HG03354 (cell line): Measurements from ENCODE around the gene CDC37L1.
A peak's percentile ranks its signal among the peaks of the same experiment; 100 is the strongest.

Experiments
- ATAC-seq: cut with Tn5 transposase; IDR thresholded peaks from one replicate; pipeline ENCODE4 v1.9.1; 2021; ENCODE audit warnings: mild to moderate bottlenecking; ENCODE audit not compliant: unreplicated experiment, poor library complexity, severe bottlenecking

Gene CDC37L1

GRCh38 chr9:4667681-4668080 lies 11.7 kb upstream of the CDC37L1 start:
- no peak for ATAC-seq

GRCh38 chr9:4668604-4669003 lies 10.8 kb upstream of the CDC37L1 start:
- no peak for ATAC-seq

DNA sequence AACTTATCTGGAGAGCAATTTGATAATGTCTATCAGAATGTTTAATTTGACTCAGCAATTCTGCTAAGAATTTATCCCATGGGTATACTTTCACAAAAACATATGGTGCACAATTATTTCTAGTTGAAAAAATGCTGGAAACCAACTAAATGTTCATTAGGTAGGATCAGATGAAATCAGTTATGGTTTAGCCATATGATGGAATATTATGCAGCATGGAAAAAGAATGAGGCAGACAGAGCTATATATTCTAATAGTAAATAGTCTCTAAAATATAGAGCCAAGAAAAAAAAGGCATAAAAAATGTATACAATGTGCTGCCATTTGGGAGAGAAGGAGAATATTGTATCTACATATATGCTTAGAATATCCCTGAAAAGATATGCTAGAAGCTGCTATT lies 9.5 kb upstream of the CDC37L1 start:
- no peak for ATAC-seq

DNA sequence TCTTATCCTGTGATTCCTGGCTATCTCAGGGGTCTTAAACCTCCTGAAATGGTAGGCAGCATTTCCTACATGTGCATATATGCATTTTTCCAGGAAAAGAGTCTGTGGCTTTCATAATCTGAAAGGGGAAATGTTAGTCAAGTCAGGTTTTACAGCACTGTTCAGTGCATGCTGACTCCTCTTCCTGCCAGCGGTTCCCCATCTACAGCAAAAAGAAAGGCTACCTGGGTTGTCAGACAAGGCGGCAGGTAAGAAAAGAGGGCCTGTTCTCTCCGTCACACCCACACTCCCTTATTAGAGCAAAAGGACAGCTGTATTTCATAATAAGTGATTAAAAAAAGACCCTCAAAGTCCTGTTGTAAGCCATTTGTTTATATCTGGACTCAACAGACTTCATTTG lies 8.8 kb upstream of the CDC37L1 start:
- ATAC-seq, result no peak

GRCh38 chr9:4671737-4672136 lies 7.6 kb upstream of the CDC37L1 start:
- no peak for ATAC-seq

GRCh38 chr9:4674783-4675182 lies 4.6 kb upstream of the CDC37L1 start:
- no peak for ATAC-seq

- ATAC-seq, result no peak
Observed at GRCh38 chr9:4677392-4677791, 2.0 kb upstream of the CDC37L1 start.

DNA sequence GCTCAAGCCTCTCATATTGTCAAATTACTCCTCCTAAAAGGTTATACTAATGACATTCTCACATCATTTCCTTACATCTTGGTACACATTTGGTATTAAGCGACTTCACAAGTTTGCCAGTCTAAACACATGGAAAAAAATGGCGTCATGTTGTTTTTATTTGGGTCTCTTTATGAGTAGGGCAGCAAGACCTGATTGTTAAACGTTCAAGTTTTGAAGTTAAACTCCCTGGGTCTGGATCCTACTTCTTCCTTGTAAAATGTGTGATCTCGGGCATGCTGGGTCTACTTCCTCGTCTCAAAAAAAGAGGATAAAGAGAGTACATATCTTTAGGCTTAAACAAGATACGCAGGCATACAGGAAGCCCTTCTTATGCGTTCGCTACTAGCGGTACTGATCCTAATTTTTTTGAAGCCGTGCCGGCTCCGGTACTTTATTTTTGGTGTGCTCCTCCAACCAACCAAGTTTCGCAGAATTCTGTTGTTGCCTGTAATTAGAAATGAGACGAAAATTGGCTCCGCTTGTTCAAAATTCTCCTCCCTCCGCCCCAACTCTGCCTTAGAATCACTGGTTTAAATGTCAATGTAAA lies 596 bp upstream of the CDC37L1 start:
- ATAC-seq, result peak; percentile 19

DNA sequence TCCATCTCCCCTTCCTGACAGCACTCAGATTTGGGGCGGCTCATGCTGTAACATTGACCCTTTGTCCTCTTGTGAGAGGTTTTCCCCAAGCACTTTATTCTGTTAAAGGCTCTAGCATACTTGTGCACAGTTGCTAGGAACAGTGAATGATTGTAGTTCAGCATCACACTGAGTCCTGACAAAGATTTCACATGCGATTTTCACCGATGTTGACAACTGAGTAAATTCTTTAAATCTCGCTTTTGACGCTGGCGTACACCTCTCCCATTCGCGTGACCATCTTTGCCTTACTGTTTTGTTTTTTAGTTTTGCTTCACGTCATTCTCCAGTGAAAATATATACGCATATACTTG lies 780 bp downstream of the CDC37L1 start:
- no peak for ATAC-seq

DNA sequence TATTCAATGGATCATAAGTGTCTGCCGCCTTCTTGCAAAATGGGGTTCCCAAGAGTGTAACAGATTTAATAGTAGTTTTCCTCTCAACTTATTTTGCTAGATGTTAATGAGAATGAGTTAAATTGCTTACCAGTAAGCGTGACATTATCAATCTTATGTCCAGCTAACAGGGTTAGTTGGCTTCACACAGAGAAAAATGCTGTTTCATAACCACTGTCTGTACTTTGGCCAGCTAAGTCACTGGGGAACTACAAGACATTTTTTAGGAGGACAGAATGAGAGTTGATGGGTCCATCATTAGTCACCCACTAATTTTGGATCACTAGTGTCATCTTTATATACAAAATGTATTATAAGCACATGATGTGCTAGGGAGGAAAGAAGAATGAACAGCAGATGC lies 1.4 kb downstream of the CDC37L1 start:
- ATAC-seq, result no peak

- ATAC-seq, result no peak
Observed at GRCh38 chr9:4684820-4685219, 5.5 kb downstream of the CDC37L1 start.

DNA sequence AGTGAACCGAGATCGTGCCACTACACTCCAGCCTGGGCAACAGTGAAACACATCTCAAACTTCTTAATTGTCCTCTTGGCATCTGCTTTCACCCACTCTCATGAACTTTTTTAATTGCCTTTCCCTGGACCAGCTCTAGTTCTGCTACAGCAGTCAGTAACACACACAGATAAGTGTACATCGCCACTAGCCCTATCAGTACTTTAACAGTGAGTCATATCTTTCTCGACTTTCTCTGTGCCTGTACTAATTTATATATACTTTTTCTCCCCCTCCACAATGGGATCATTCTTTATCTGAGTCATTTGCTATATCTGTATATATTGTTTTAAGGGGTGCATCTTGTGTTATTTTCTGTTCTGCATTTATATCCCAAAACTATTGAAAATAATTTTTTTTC lies 6.7 kb downstream of the CDC37L1 start:
- ATAC-seq, result no peak

DNA sequence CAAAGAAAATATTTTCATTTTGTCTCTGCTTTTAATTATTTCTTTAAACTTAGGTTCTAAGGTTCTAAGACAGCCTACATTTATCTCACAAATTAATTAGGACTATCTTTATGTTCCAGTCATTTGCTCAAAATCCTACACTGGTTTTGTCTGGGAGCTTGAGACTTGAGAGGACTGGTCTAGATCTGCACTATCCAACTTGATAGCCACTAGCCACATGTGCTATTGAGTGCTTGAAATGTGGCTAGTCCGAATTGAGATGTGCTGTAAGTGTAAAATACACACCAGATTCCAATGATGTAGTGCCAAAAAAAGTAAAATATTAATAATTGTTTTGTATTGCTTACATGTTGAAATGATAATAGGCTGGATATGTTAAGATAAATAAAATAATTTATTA lies 7.2 kb downstream of the CDC37L1 start:
- ATAC-seq, result no peak

GRCh38 chr9:4689021-4689420 lies 9.7 kb downstream of the CDC37L1 start:
- no peak for ATAC-seq

- ATAC-seq, result peak; percentile 73
Observed at GRCh38 chr9:4689687-4690104, 10.3 kb downstream of the CDC37L1 start.

- peak; percentile 64 for ATAC-seq
Observed at GRCh38 chr9:4690144-4690543, 10.8 kb downstream of the CDC37L1 start.

DNA sequence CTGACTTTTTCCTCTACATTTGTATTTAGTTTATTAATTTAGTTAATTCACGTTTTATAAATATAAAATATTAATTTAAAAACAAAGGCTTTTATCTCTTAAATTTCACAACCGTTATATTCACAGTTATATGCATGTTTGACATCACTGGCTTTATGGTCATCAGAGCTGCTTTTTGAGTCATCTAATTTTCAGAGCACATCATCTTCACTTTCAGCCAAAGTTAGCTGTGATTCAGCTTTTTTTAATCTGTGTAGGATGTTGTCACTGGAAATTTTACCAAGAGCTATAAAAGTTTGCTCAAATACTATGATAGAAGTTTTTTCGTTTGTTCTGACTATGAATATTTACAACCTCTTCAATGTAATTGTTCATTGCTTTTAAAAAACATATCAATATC lies 12.4 kb downstream of the CDC37L1 start:
- ATAC-seq, result no peak

DNA sequence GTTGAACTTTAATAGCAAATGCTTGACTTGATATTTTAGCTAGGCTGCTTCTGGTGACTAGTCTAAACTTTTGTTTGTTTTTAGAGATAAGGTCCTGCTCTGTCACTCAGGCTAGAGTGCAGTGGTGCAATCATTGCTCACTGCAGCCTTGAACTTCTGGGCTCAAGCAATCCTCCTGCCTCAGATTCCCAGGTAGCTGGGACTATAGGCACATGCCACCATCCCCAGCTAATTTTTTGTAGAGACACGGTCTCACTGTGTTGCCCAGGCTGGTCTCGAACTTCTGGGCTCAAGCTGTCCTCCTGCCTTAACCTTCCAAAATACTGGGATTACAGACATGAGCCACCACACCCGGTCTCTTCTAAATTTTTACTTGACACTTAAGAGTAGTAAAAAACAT lies 20.7 kb downstream of the CDC37L1 start:
- ATAC-seq, result no peak

GRCh38 chr9:4700932-4701331 lies 21.6 kb downstream of the CDC37L1 start:
- ATAC-seq, result no peak

DNA sequence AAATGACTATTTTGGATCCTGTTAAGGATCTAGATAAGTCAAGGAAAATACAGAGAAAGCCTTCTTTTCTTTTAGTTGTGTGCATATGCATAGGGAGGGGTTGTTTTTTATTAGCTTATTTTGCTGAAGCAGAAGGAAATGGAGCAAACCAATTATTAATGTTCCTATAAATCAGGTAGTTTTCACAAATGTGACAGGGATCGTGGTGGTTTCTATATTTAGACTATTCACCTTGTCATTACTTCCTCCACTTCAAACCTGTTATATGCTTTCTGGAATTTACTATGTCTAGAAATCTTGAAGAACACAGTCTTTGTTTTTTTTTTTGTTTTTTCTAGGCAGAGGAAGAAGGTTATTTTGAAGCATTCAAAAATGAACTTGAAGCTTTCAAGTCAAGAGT lies 22.2 kb downstream of the CDC37L1 start:
- no peak for ATAC-seq

DNA sequence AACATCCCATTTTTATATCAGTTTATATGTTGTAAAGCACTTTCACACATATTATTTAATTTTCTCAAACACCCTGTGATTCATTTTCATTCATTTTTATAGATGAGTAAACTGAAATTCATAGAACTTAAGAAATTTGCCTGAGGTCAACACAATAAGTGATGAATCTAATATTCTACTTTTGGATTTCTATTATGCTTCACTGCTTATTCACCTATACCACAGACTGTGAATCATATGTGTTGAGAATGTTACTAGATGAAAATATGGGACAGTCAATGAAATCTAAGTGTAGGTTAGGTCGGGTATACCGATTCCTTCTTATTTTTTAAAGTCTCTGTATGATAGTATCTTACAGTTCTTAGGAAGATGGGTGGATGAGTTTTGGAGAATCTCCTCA lies 24.8 kb downstream of the CDC37L1 start:
- ATAC-seq, result no peak

GRCh38 chr9:4706021-4706420 lies 26.7 kb downstream of the CDC37L1 start:
- ATAC-seq, result no peak
